D721Med (cell line): ENCODE measurements around the gene ACACA.

Experiments used
- DNase-seq: peaks from one replicate; pipeline ENCODE4 v3.0.0; 2011; ENCODE audit warnings: low spot score; ENCODE audit not compliant: insufficient read length
- FAIRE-seq: peaks from 2 replicates; lab custom pipeline; 2011; peaks lifted over from hg19 to GRCh38; lab: Jason Lieb, UNC
- CTCF ChIP-seq: IDR thresholded peaks from 2 replicates; pipeline ENCODE4 v1.5.1; 2012; ENCODE audit warnings: mild to moderate bottlenecking, control low read depth; ENCODE audit not compliant: insufficient read depth; ENCODE audit errors: missing control alignments

ACACA gene

GRCh38 chr17:37041932-37042331 is 364.7 kb downstream of the ACACA start:
- FAIRE-seq (no peak), DNase-seq (no peak)
- no peak for TF ChIP-seq CTCF

- no peak for TF ChIP-seq CTCF
- FAIRE-seq = no peak
These were observed 367.4 kb downstream of the ACACA start for GRCh38 chr17:37039269-37039668.

GRCh38 chr17:37037590-37038155 is 369.0 kb downstream of the ACACA start:
- TF ChIP-seq CTCF = no peak
- DNase-seq = no peak
- FAIRE-seq = no peak

More at GRCh38 chr17:37039269-37039668, 367.4 kb downstream of the ACACA start:
- DNase-seq = no peak
